ENCODE results near the gene CYTH1.
A peak's percentile ranks its signal among the peaks of the same experiment; 100 is the strongest.

The CYTH1 gene

DNA sequence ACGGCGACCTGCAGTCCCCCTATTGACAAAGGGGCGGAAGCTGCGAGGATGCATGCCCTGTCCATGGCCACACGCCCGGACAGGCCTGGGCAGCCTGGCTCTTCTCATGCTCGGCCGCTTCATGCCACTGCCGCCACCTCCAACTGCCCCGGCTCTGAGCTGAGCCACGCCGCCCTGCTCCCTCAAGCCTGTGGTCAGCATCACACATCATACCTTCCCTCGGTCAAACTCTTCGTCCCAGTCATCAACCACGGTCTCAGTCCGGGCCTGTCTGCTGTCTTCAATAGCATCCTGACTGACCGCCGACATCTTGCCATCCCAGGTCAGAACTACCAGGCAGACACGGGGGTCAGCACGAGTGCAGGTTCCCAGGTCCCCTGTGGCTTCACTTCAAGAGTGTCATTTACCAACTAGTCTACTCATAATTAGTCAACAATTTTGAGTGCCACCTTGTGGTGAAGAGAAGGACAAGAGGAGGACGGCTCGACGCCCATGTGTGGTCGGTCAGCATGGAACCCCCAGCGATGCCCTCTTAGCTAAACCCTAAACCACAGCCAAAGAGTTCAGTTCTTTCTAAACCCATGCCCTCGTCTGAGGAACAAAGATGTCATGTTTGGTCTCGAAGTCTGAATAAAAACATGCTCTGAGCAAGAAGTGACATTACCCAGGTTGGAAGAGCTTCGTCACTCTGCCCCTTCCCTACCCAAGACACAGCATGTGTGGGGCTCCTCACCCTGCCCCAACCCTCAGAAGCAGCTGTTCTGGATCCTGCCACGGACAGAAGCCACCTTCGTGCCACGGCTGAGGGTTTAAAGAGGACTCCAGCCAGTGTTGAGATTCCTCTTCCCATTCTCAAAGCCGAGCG lies 16.9 kb upstream of the CYTH1 start:
- no peaks in the 10 kb centered on the region for H3K9me3 ChIP-seq (ENCODE audit: severe bottlenecking)
- H3K27me3 ChIP-seq (ENCODE audit: insufficient read depth, low read depth, severe bottlenecking): no peaks in the 10 kb centered on the region
- TF ChIP-seq, protein P1, sequence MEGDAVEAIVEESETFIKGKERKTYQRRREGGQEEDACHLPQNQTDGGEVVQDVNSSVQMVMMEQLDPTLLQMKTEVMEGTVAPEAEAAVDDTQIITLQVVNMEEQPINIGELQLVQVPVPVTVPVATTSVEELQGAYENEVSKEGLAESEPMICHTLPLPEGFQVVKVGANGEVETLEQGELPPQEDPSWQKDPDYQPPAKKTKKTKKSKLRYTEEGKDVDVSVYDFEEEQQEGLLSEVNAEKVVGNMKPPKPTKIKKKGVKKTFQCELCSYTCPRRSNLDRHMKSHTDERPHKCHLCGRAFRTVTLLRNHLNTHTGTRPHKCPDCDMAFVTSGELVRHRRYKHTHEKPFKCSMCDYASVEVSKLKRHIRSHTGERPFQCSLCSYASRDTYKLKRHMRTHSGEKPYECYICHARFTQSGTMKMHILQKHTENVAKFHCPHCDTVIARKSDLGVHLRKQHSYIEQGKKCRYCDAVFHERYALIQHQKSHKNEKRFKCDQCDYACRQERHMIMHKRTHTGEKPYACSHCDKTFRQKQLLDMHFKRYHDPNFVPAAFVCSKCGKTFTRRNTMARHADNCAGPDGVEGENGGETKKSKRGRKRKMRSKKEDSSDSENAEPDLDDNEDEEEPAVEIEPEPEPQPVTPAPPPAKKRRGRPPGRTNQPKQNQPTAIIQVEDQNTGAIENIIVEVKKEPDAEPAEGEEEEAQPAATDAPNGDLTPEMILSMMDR (IDR thresholded peaks at IDR 0.05; ENCODE audit: low read depth, low read length): peak; percentile 79
- H3K36me3 ChIP-seq: peaks cover 86% of the 10 kb centered on the region
- H3K4me3 ChIP-seq (ENCODE audit: low read depth, low read length): no peak overlapping the region
- no peak overlapping the region; the same call in 1 of the 2 replicates for H3K27ac ChIP-seq
- DNase-seq: peak; percentile 62

DNA sequence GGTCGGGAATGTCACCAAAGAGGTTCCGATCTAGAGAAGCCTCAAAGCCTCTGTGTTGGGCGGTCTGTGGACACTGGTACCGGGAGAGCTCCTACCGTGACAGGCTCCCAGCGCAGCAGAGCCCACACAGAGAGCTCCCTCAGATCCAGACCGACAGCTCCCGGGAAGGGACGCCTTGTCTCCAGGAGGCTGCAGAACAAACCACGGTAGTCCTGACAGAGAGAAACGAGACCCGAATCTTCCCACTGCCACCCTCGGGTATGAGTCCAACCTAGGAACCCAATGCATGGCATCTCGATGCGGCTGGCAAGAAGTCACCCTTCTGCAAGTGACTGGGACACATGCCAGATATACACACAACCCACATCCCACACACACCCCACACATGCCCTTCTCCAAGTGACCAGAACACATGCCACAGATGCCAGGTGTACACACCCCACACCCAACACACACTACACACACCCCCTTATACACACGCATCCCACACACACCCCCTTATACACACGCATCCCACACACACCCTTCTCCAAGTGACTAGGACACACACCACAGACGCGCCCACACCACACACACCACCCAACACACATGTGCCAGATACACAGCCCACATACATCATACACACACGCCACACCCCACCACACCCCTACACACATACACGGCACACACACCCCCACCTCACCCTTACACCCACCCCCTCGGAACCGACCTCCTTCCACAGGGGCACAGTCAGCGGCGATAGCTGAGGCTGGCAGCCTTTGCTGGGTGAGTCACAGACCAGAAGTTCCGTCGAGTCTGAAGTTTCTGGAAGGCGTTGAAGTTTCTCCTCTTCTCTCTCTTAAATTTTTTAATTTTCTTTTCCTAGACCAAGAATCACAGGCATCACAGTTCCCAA lies 15.9 kb upstream of the CYTH1 start:
- TF ChIP-seq, protein P1 (IDR thresholded peaks at IDR 0.05; ENCODE audit: low read depth, low read length): no peak
- Histone ChIP-seq H3K27me3 (ENCODE audit: insufficient read depth, low read depth, severe bottlenecking) (no peaks in the 10 kb centered on the region), H3K9me3 (ENCODE audit: severe bottlenecking) (no peaks in the 10 kb centered on the region), H3K4me3 (ENCODE audit: low read depth, low read length) (no peak overlapping the region), H3K36me3 (peaks cover 86% of the 10 kb centered on the region), H3K27ac (no peak overlapping the region; the same call in 1 of the 2 replicates)
- no peak for DNase-seq

DNA sequence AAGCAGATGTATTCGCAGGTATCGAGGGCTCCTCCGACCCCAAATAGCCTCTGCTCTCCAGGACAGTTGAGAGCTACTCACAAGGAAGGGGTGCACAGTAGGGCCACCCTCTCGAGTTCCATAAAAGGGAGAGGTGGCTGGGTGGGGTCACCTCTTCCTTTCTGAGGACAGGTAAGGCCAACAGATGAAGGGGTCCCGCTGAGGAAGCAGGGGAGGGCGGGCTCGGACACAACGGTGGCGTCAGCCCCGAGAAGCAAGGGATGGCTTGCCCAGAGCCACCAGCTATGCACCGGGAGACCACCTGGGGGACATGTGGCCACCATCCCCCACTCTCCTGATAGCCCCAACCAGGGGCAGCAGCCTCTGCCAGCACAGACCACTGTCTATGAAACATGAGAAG lies 15.1 kb upstream of the CYTH1 start:
- H3K36me3 ChIP-seq: peaks cover 82% of the 10 kb centered on the region
- no peak overlapping the region for H3K4me3 ChIP-seq (ENCODE audit: low read depth, low read length)
- DNase-seq: no peak
- H3K27me3 ChIP-seq (ENCODE audit: insufficient read depth, low read depth, severe bottlenecking): no peaks in the 10 kb centered on the region
- no peak overlapping the region for H3K27ac ChIP-seq
- TF ChIP-seq, protein P1 (IDR thresholded peaks at IDR 0.05; ENCODE audit: low read depth, low read length): no peak
- H3K9me3 ChIP-seq (ENCODE audit: severe bottlenecking): no peaks in the 10 kb centered on the region

DNA sequence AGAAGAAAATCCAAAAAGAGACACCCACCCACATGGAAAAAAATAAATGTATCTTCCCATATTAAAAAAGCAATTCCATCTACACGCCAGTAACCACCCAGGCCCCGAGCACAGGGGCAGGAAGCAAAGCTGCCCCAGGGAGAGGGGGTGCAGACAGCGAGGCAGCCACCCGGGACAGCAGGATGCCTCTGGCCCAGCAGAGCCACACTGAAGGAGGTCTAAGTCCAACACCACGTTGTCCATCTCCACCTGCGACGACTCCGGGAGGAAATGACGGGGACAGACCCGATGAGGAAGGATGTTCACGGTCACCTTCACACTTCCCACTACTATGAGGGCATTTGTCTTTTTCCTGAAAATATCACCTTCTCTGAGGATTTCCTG lies 14.4 kb upstream of the CYTH1 start:
- DNase-seq: no peak
- TF ChIP-seq, protein P1 (IDR thresholded peaks at IDR 0.05; ENCODE audit: low read depth, low read length): no peak
- no peak overlapping the region for H3K27ac ChIP-seq
- no peaks in the 10 kb centered on the region for H3K27me3 ChIP-seq (ENCODE audit: insufficient read depth, low read depth, severe bottlenecking)
- no peak overlapping the region for H3K4me3 ChIP-seq (ENCODE audit: low read depth, low read length)
- no peaks in the 10 kb centered on the region for H3K9me3 ChIP-seq (ENCODE audit: severe bottlenecking)
- H3K36me3 ChIP-seq: peaks cover 84% of the 10 kb centered on the region

DNA sequence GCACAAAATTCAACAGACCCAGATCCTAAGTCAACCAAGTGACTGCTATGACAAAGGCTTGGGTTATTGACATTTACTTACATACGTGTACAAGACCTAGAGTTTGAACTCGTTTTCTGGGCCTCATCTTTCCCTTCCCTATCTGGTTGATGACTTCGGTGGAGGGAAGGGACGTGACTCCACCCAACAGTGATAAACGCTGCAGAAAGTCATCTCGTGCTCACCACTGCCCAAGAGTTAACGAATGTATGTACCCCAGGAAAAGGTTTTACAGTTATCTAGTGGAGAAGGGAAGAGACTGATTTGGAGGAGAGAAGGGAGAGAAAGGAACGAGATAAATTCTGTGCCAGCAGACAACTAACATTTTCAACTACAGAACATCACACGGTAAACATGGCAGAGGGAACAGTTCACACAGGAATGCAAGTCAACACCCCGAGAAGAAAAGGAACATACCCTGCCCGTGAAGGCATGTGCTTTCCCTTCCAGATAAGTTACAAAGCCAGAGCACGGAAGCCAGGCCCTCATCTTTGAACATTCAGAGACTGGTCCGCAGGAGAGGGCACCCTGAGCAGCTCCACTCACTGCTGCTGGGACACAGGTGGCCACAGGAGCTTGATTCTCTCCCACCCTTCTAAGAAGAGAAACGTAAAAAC lies 13.9 kb upstream of the CYTH1 start:
- H3K36me3 ChIP-seq: peaks cover 81% of the 10 kb centered on the region
- no peak overlapping the region for H3K4me3 ChIP-seq (ENCODE audit: low read depth, low read length)
- DNase-seq: no peak
- H3K27me3 ChIP-seq (ENCODE audit: insufficient read depth, low read depth, severe bottlenecking): no peaks in the 10 kb centered on the region
- no peaks in the 10 kb centered on the region for H3K9me3 ChIP-seq (ENCODE audit: severe bottlenecking)
- TF ChIP-seq, protein P1 (IDR thresholded peaks at IDR 0.05; ENCODE audit: low read depth, low read length): no peak
- H3K27ac ChIP-seq: no peak overlapping the region
